ENCODE measurements around the gene GPR139.

Gene GPR139

DNA sequence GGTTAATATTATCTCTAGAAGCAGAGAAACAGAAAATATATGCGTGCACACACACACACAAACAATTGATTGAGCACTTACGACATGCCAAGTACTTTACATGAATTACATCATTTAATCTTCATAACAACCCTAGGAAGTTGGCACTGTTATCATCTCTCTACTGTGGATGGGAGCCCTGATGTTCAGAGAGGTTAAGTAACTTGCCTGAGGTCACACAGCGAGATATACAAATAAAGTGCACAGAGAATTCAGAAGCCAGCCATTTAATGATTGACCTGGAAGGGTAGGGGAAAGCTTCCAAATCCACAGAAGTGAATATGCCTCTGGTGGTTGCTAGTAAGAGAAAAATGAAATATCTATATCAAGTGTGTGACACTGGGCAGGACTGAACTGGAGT is 37.5 kb upstream of the GPR139 start:
- ChIA-PET CTCF (no interaction called here), POLR2A (no interaction called here)
- no peaks in the 10 kb centered on the region for H3K36me3 ChIP-seq (ENCODE audit: control insufficient read depth in 2 of 2, insufficient read depth in 1 of 2, low read length in 2 of 2)

More for the DNA sequence above, 37.5 kb upstream of the GPR139 start:
- TF ChIP-seq ZNF391 (tag by site-specific recombination; IDR thresholded peaks at IDR 0.05; ENCODE audit: borderline replicate concordance, low read depth): no peak
- TF ChIP-seq, protein P1, sequence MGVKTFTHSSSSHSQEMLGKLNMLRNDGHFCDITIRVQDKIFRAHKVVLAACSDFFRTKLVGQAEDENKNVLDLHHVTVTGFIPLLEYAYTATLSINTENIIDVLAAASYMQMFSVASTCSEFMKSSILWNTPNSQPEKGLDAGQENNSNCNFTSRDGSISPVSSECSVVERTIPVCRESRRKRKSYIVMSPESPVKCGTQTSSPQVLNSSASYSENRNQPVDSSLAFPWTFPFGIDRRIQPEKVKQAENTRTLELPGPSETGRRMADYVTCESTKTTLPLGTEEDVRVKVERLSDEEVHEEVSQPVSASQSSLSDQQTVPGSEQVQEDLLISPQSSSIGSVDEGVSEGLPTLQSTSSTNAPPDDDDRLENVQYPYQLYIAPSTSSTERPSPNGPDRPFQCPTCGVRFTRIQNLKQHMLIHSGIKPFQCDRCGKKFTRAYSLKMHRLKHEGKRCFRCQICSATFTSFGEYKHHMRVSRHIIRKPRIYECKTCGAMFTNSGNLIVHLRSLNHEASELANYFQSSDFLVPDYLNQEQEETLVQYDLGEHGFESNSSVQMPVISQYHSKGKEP (tag by site-specific recombination; IDR thresholded peaks at IDR 0.05): no peak
- TF ChIP-seq PRDM1 (tag by site-specific recombination; IDR thresholded peaks at IDR 0.05): no peak
- TF ChIP-seq ZNF561 (tag by site-specific recombination; IDR thresholded peaks at IDR 0.05; ENCODE audit: borderline replicate concordance): no peak
- no peak for TF ChIP-seq ZNF426 (tag by site-specific recombination; IDR thresholded peaks at IDR 0.05)
- TF ChIP-seq ZNF76 (tag by site-specific recombination; IDR thresholded peaks at IDR 0.05; ENCODE audit: borderline replicate concordance, low read depth): no peak
- no peak for TF ChIP-seq ZNF629 (tag by site-specific recombination; IDR thresholded peaks at IDR 0.05)
- TF ChIP-seq, protein P2, sequence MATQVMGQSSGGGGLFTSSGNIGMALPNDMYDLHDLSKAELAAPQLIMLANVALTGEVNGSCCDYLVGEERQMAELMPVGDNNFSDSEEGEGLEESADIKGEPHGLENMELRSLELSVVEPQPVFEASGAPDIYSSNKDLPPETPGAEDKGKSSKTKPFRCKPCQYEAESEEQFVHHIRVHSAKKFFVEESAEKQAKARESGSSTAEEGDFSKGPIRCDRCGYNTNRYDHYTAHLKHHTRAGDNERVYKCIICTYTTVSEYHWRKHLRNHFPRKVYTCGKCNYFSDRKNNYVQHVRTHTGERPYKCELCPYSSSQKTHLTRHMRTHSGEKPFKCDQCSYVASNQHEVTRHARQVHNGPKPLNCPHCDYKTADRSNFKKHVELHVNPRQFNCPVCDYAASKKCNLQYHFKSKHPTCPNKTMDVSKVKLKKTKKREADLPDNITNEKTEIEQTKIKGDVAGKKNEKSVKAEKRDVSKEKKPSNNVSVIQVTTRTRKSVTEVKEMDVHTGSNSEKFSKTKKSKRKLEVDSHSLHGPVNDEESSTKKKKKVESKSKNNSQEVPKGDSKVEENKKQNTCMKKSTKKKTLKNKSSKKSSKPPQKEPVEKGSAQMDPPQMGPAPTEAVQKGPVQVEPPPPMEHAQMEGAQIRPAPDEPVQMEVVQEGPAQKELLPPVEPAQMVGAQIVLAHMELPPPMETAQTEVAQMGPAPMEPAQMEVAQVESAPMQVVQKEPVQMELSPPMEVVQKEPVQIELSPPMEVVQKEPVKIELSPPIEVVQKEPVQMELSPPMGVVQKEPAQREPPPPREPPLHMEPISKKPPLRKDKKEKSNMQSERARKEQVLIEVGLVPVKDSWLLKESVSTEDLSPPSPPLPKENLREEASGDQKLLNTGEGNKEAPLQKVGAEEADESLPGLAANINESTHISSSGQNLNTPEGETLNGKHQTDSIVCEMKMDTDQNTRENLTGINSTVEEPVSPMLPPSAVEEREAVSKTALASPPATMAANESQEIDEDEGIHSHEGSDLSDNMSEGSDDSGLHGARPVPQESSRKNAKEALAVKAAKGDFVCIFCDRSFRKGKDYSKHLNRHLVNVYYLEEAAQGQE (tag by site-specific recombination; IDR thresholded peaks at IDR 0.05): no peak
- no peak for TF ChIP-seq KLF16 (tag by site-specific recombination; IDR thresholded peaks at IDR 0.05)
- no peak for TF ChIP-seq ZNF121 (tag by site-specific recombination; IDR thresholded peaks at IDR 0.05)
- TF ChIP-seq ZNF335 (tag by site-specific recombination; conservative IDR thresholded peaks at IDR 0.05): no peak
- TF ChIP-seq MYNN (tag by site-specific recombination; IDR thresholded peaks at IDR 0.05; ENCODE audit: borderline replicate concordance): no peak
- no peak for TF ChIP-seq GLIS1 (tag by site-specific recombination; IDR thresholded peaks at IDR 0.05)
- TF ChIP-seq, protein P3, sequence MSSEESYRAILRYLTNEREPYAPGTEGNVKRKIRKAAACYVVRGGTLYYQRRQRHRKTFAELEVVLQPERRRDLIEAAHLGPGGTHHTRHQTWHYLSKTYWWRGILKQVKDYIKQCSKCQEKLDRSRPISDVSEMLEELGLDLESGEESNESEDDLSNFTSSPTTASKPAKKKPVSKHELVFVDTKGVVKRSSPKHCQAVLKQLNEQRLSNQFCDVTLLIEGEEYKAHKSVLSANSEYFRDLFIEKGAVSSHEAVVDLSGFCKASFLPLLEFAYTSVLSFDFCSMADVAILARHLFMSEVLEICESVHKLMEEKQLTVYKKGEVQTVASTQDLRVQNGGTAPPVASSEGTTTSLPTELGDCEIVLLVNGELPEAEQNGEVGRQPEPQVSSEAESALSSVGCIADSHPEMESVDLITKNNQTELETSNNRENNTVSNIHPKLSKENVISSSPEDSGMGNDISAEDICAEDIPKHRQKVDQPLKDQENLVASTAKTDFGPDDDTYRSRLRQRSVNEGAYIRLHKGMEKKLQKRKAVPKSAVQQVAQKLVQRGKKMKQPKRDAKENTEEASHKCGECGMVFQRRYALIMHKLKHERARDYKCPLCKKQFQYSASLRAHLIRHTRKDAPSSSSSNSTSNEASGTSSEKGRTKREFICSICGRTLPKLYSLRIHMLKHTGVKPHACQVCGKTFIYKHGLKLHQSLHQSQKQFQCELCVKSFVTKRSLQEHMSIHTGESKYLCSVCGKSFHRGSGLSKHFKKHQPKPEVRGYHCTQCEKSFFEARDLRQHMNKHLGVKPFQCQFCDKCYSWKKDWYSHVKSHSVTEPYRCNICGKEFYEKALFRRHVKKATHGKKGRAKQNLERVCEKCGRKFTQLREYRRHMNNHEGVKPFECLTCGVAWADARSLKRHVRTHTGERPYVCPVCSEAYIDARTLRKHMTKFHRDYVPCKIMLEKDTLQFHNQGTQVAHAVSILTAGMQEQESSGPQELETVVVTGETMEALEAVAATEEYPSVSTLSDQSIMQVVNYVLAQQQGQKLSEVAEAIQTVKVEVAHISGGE (tag by site-specific recombination; conservative IDR thresholded peaks at IDR 0.05; ENCODE audit: low read depth): no peak
- no peak for TF ChIP-seq KLF8 (tag by site-specific recombination; IDR thresholded peaks at IDR 0.05)
- TF ChIP-seq, protein P4, sequence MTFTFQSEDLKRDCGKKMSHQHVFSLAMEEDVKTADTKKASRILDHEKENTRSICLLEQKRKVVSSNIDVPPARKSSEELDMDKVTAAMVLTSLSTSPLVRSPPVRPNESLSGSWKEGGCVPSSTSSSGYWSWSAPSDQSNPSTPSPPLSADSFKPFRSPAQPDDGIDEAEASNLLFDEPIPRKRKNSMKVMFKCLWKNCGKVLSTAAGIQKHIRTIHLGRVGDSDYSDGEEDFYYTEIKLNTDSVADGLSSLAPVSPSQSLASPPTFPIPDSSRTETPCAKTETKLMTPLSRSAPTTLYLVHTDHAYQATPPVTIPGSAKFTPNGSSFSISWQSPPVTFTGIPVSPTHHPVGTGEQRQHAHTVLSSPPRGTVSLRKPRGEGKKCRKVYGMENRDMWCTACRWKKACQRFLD (tag by site-specific recombination; IDR thresholded peaks at IDR 0.05): no peak
- TF ChIP-seq ZNF266 (tag by site-specific recombination; IDR thresholded peaks at IDR 0.05; ENCODE audit: low read depth): no peak
- TF ChIP-seq ZNF350 (tag by site-specific recombination; IDR thresholded peaks at IDR 0.05): no peak
- no peak for TF ChIP-seq ZNF529 (tag by site-specific recombination; IDR thresholded peaks at IDR 0.05; ENCODE audit: insufficient replicate concordance)
- TF ChIP-seq, protein P5, sequence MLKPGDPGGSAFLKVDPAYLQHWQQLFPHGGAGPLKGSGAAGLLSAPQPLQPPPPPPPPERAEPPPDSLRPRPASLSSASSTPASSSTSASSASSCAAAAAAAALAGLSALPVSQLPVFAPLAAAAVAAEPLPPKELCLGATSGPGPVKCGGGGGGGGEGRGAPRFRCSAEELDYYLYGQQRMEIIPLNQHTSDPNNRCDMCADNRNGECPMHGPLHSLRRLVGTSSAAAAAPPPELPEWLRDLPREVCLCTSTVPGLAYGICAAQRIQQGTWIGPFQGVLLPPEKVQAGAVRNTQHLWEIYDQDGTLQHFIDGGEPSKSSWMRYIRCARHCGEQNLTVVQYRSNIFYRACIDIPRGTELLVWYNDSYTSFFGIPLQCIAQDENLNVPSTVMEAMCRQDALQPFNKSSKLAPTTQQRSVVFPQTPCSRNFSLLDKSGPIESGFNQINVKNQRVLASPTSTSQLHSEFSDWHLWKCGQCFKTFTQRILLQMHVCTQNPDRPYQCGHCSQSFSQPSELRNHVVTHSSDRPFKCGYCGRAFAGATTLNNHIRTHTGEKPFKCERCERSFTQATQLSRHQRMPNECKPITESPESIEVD (tag by site-specific recombination; IDR thresholded peaks at IDR 0.05): no peak
- Histone ChIP-seq H3K4me3 (ENCODE audit: low read depth, low read length) (no peak overlapping the region), H3K9me3 (ENCODE audit: control insufficient read depth, insufficient read depth, low read depth, low read length) (no peaks in the 10 kb centered on the region), H3K27ac (ENCODE audit: extremely low read depth, low read depth, low read length) (no peak overlapping the region), H3K4me1 (ENCODE audit: control insufficient read depth, insufficient read depth, low read length) (no peaks in the 10 kb centered on the region)
